A549 (cell line): ENCODE data around the gene SREBF1. TPM values are rescaled to one million over a fixed set of nuclear protein-coding genes. Genes with fewer than 3 reads are reported as not detected.

Experiments
- ATAC-seq, 2 experiments: fragments of 200-7000 bp in 1 of 2; fragments of >200 bp in 1 of 2; cut with Nextera tagmentation in 1 of 2; cut with Tn5 transposase in 1 of 2; 3 replicates each; pipeline versions ENCODE4 v1.8.0 to v1.9.1; 2018 to 2020; ENCODE audit warnings: mild to moderate bottlenecking in 1 of 2, moderate library complexity in 1 of 2
- CTCF ChIA-PET: fragments of 300-600 bp; sonication (Branson Sonifier 250); formaldehyde crosslinking; extraction: SDS; loops from one replicate; lab custom pipeline; 2021; ENCODE audit warnings: antibody characterized with exemption, inconsistent platforms; lab: Yijun Ruan, JAX
- POLR2A ChIA-PET: fragments of 350-600 bp; formaldehyde crosslinking; extraction: SDS; loops from one replicate; lab custom pipeline; 2021; ENCODE audit warnings: antibody characterized with exemption, inconsistent platforms; lab: Yijun Ruan, JAX
- DNase-seq, 2 experiments: peaks; one replicate each; pipeline versions ENCODE4 v3.0.0 to v3.0.0-alpha.2; 2011 to 2016; ENCODE audit warnings: low read depth in 1 of 2, low spot score in 1 of 2
- FAIRE-seq: peaks from 2 replicates; lab custom pipeline; 2011; peaks lifted over from hg19 to GRCh38; lab: Jason Lieb, UNC
- H3K27ac ChIP-seq, 2 experiments: fragments of >200 bp; sonication (Bioruptor Twin); formaldehyde crosslinking; 3 replicates each; pipeline ENCODE4 v1.5.1; 2016 to 2017
- H3K4me1 ChIP-seq: fragments of >200 bp; sonication (Bioruptor Twin); formaldehyde crosslinking; 3 replicates; pipeline ENCODE4 v1.6.1; 2016
- H3K4me2 ChIP-seq: fragments of >200 bp; sonication (Bioruptor Twin); formaldehyde crosslinking; 3 replicates; pipeline ENCODE4 v1.6.1; 2016
- H3K4me3 ChIP-seq: fragments of >200 bp; sonication (Bioruptor Twin); formaldehyde crosslinking; 3 replicates; pipeline ENCODE4 v1.5.1; 2016
- H3K9me3 ChIP-seq: fragments of >200 bp; sonication (Bioruptor Twin); formaldehyde crosslinking; 3 replicates; pipeline ENCODE4 v1.6.1; 2016
- BHLHE40 ChIP-seq: IDR thresholded peaks from 2 replicates; pipeline ENCODE4 v1.6.1; 2012; ENCODE audit warnings: low read depth, low read length, inconsistent platforms
- CBX2 ChIP-seq: fragments of 200-600 bp; sonication (generic); IDR thresholded peaks from 2 replicates; pipeline ENCODE4 v1.6.1; 2016; ENCODE audit warnings: low read depth, mild to moderate bottlenecking, borderline replicate concordance
- CHD2 ChIP-seq: fragments of 150-350 bp; IDR thresholded peaks from 2 replicates; pipeline ENCODE4 v1.6.1; 2014; ENCODE audit warnings: low read length; ENCODE audit not compliant: partially characterized antibody
- CHD4 ChIP-seq: fragments of 200-600 bp; sonication (generic); IDR thresholded peaks from 2 replicates; pipeline ENCODE4 v1.6.1; 2016; ENCODE audit warnings: antibody characterized with exemption, mild to moderate bottlenecking, borderline replicate concordance
- ELK1 ChIP-seq: fragments of 150-350 bp; IDR thresholded peaks from 2 replicates; pipeline ENCODE4 v1.6.1; 2014; ENCODE audit warnings: low read depth, mild to moderate bottlenecking, low read length
- FOXS1 ChIP-seq: fragments of 250-450 bp; sonication (Bioruptor Pico); IDR thresholded peaks from 2 replicates; pipeline ENCODE4 v1.5.0; 2020; ENCODE audit warnings: mild to moderate bottlenecking, moderate library complexity
- HDAC2 ChIP-seq: fragments of 200-600 bp; sonication (generic); IDR thresholded peaks from 2 replicates; pipeline ENCODE4 v1.6.1; 2016
- HOXA7 ChIP-seq: fragments of 250-450 bp; sonication (Bioruptor Pico); IDR thresholded peaks from 2 replicates; pipeline ENCODE4 v1.5.0; 2020; ENCODE audit warnings: mild to moderate bottlenecking, moderate library complexity
- HOXB13 ChIP-seq: fragments of 250-450 bp; sonication (Bioruptor Pico); IDR thresholded peaks from 2 replicates; pipeline ENCODE4 v1.5.0; 2020; ENCODE audit warnings: low read depth, mild to moderate bottlenecking, moderate library complexity
- HOXB5 ChIP-seq: fragments of 250-450 bp; sonication (Bioruptor Pico); IDR thresholded peaks from 2 replicates; pipeline ENCODE4 v1.5.0; 2020; ENCODE audit warnings: mild to moderate bottlenecking, moderate library complexity
- JUN ChIP-seq, 2 experiments: fragments of >200 bp; sonication (Bioruptor Twin); formaldehyde crosslinking; IDR thresholded peaks; 2 replicates in 1 of 2; 3 replicates in 1 of 2; pipeline ENCODE4 v1.6.1; 2016 to 2017
- JUNB ChIP-seq: fragments of >200 bp; sonication (Bioruptor Twin); formaldehyde crosslinking; IDR thresholded peaks from 2 replicates; pipeline ENCODE4 v1.6.1; 2016
- KDM5A ChIP-seq: fragments of 200-600 bp; sonication (generic); IDR thresholded peaks from 2 replicates; pipeline ENCODE4 v1.6.1; 2016; ENCODE audit warnings: antibody characterized with exemption, mild to moderate bottlenecking
- NPAS2 ChIP-seq: fragments of 250-450 bp; sonication (Bioruptor Pico); IDR thresholded peaks from 2 replicates; pipeline ENCODE4 v1.8.0; 2022; ENCODE audit warnings: mild to moderate bottlenecking, moderate library complexity, borderline replicate concordance
- PBX3 ChIP-seq: IDR thresholded peaks from 2 replicates; pipeline ENCODE4 v1.6.1; 2012
- PHF8 ChIP-seq: fragments of 200-600 bp; sonication (generic); IDR thresholded peaks from 2 replicates; pipeline ENCODE4 v1.6.1; 2016; ENCODE audit warnings: low read depth, mild to moderate bottlenecking, antibody characterized with exemption, moderate library complexity, borderline replicate concordance
- POLR2A ChIP-seq: IDR thresholded peaks from 2 replicates; pipeline ENCODE4 v1.6.1; 2012; ENCODE audit warnings: mild to moderate bottlenecking, low read length
- POLR2AphosphoS2 ChIP-seq: conservative IDR thresholded peaks from 2 replicates; pipeline ENCODE4 v1.6.1; 2012; ENCODE audit warnings: low read length, improper control_type of control experiment, inconsistent platforms
- RCOR1 ChIP-seq: fragments of 150-350 bp; IDR thresholded peaks from 2 replicates; pipeline ENCODE4 v1.6.1; 2014; ENCODE audit warnings: antibody characterized with exemption, low read length, low read depth
- RFX5 ChIP-seq: fragments of 450-650 bp; IDR thresholded peaks from 2 replicates; pipeline ENCODE4 v1.7.1; 2014; ENCODE audit warnings: antibody characterized with exemption, mild to moderate bottlenecking, moderate library complexity
- RNF2 ChIP-seq: fragments of 200-600 bp; sonication (generic); IDR thresholded peaks from 2 replicates; pipeline ENCODE4 v1.6.1; 2016; ENCODE audit warnings: low read depth, mild to moderate bottlenecking, antibody characterized with exemption, moderate library complexity, borderline replicate concordance
- TFCP2L1 ChIP-seq: fragments of 250-450 bp; sonication (Bioruptor Pico); IDR thresholded peaks from 2 replicates; pipeline ENCODE4 v1.5.0; 2021; ENCODE audit warnings: mild to moderate bottlenecking
- ZC3H11A ChIP-seq: fragments of 450-650 bp; IDR thresholded peaks from 2 replicates; pipeline ENCODE4 v1.6.1; 2014; ENCODE audit warnings: antibody characterized with exemption, mild to moderate bottlenecking
- ZFP36 ChIP-seq: fragments of 450-650 bp; IDR thresholded peaks from 2 replicates; pipeline ENCODE4 v1.6.1; 2014; ENCODE audit warnings: borderline replicate concordance; ENCODE audit not compliant: partially characterized antibody
- ZSCAN20 ChIP-seq: fragments of 250-450 bp; sonication (Bioruptor Pico); IDR thresholded peaks from 2 replicates; pipeline ENCODE4 v1.8.0; 2022; ENCODE audit warnings: mild to moderate bottlenecking, moderate library complexity
- WGBS: methylation state at CpG from one replicate; pipeline ENCODE4 v1.1.6; 2017; ENCODE audit errors: missing lambda C conversion rate; 5-methylcytosine and 5-hydroxymethylcytosine counted together
- polyA plus RNA-seq, 4 experiments: library from polyadenylated mRNA; depleted of rRNA in 3 of 4; stranded (reverse); fragments of >200 nt; fragmentation: RNase III in 1 of 4; extraction: RNeasy Plus Mini Kit Qiagen cat#74134 plus additional on column Dnase treatment in 1 of 4; gene quantifications; 2 replicates in 3 of 4; 3 replicates in 1 of 4; pipeline ENCODE4 v1.2.3, GENCODE V29; 2011 to 2017
- TF ChIP-seq, protein P1 (sequence below): fragments of >200 bp; sonication (Bioruptor Twin); formaldehyde crosslinking; IDR thresholded peaks from 3 replicates; pipeline ENCODE4 v1.5.1; 2016
- TF ChIP-seq, protein P2 (sequence below): fragments of >200 bp; sonication (Bioruptor Twin); formaldehyde crosslinking; IDR thresholded peaks from 3 replicates; pipeline ENCODE4 v1.6.1; 2016

Gene SREBF1
- polyA plus RNA-seq, 2 of the 4 experiments (the other 2 are of a cell fraction): 47.4 to 159 TPM

DNA sequence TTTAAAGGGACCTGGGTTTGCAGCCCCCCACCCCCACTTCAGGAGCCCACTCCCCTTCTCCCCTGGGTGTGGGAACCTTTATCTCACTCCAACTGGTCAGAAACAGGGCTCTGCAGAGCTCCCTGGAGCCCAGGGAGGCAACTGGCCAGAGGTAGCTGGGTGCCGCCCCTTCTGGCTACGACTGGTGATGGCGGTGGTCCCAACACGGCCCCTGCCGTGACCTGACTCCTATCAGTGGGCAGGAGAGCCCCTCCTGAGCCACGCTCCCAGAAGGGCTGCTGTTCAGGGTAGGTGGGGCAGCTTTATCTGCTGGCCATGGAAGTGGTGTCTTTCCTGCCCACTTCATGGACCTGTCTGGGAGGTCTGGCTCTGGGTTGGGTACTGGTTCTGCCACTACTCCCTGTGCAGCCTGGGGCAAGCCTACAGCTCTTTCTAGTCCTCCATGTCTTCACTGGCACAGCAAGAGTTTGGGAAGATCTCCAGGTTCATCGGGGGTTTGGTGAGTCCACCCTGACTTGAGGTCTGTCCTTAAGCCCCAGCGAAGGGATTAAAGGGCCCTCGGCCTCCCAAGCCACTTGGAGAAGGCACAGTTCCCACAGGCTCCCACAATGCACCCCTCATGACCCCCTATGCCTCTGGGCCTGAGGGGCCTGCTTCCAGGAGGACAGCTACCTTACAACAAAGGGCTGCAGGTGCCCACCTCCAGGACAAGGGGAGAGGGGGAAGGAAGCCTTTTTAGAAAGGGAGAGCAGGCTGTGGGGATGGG, 5.5 kb upstream of the SREBF1 start:
- H3K4me2 ChIP-seq: no peak overlapping the region; the same call in 2 of the 3 replicates
- peak overlapping the region; percentile 98 for H3K27ac ChIP-seq
- peaks cover 44% of the 10 kb centered on the region for H3K4me1 ChIP-seq
- 86% methylated on average over 9 of the region's 9 CpGs for WGBS
- H3K4me3 ChIP-seq: no peak overlapping the region
- ATAC-seq (no peak), DNase-seq (no peak), FAIRE-seq (no peak)
- H3K9me3 ChIP-seq: no peaks in the 10 kb centered on the region
- ChIA-PET POLR2A (interaction anchor here (0.7 to 1.5 kb wide), 3 partner anchors 9 to 58 kb away, joined by 4 read pairs; no protein-coding TSS in a partner anchor), CTCF (interaction anchor here (0.8 to 35.9 kb wide), 7 partner anchors 13 to 162 kb away, joined by 3 to 859 read pairs (median 6); partner anchors contain the start of gene RAI1)
- TF ChIP-seq POLR2A (no peak), PBX3 (no peak), HDAC2 (no peak), NPAS2 (no peak), KDM5A (no peak), CHD2 (no peak), JUN (IDR thresholded peaks at IDR 0.05) (no peak), ELK1 (no peak), JUNB (no peak), RCOR1 (no peak), HOXB13 (CRISPR knock-in tag) (no peak), ZSCAN20 (CRISPR knock-in tag) (no peak), BHLHE40 (no peak), POLR2AphosphoS2 (no peak), HOXB5 (CRISPR knock-in tag) (no peak), PHF8 (no peak)

DNA sequence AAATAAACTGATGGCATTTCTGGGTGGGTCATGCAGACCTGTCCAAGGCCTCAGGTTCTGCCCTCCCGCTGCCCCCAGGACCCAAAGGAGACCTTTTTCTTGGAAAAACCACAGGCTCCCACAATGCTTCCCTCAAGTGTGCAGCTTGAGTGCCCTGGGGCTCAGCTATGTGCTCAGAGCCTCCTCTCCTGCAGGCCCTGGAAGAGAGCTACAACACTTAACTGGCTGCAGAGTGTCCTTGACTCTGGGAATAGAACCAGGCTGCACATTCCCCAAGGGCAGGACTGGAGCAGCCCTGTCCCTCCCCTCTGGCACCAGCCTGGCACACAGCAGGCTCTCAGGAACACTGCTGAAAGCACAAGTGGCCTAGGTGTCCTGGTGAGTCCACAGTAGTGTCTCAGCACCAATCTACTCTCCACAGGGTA, 4.8 kb upstream of the SREBF1 start:
- CTCF ChIA-PET: interaction anchor here (0.8 to 35.9 kb wide), 6 partner anchors 14 to 161 kb away, joined by 3 to 859 read pairs (median 16); no protein-coding TSS in a partner anchor
- peaks cover 48% of the 10 kb centered on the region for H3K4me1 ChIP-seq
- peak overlapping the region; percentile 93 for H3K4me2 ChIP-seq
- 92% methylated on average over 1 of the region's 1 CpG for WGBS
- ATAC-seq: no peak
- TF ChIP-seq, protein P1, sequence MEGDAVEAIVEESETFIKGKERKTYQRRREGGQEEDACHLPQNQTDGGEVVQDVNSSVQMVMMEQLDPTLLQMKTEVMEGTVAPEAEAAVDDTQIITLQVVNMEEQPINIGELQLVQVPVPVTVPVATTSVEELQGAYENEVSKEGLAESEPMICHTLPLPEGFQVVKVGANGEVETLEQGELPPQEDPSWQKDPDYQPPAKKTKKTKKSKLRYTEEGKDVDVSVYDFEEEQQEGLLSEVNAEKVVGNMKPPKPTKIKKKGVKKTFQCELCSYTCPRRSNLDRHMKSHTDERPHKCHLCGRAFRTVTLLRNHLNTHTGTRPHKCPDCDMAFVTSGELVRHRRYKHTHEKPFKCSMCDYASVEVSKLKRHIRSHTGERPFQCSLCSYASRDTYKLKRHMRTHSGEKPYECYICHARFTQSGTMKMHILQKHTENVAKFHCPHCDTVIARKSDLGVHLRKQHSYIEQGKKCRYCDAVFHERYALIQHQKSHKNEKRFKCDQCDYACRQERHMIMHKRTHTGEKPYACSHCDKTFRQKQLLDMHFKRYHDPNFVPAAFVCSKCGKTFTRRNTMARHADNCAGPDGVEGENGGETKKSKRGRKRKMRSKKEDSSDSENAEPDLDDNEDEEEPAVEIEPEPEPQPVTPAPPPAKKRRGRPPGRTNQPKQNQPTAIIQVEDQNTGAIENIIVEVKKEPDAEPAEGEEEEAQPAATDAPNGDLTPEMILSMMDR: no peak
- TF ChIP-seq POLR2AphosphoS2 (no peak), PBX3 (no peak), ZFP36 (no peak), HOXA7 (no peak), FOXS1 (no peak), CBX2 (no peak), ZC3H11A (no peak), RNF2 (no peak), RFX5 (no peak), PHF8 (no peak), CHD4 (no peak), TFCP2L1 (no peak), ELK1 (no peak)
- TF ChIP-seq, protein P2, sequence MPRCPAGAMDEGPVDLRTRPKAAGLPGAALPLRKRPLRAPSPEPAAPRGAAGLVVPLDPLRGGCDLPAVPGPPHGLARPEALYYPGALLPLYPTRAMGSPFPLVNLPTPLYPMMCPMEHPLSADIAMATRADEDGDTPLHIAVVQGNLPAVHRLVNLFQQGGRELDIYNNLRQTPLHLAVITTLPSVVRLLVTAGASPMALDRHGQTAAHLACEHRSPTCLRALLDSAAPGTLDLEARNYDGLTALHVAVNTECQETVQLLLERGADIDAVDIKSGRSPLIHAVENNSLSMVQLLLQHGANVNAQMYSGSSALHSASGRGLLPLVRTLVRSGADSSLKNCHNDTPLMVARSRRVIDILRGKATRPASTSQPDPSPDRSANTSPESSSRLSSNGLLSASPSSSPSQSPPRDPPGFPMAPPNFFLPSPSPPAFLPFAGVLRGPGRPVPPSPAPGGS: no peak
- H3K27ac ChIP-seq: peak overlapping the region; percentile 98
- H3K9me3 ChIP-seq: no peaks in the 10 kb centered on the region
- DNase-seq: no peak
- FAIRE-seq: no peak
- POLR2A ChIA-PET: interaction anchor here (1.0 to 2.0 kb wide), 5 partner anchors 10 to 117 kb away, joined by 3 to 6 read pairs (median 4); no protein-coding TSS in a partner anchor
- no peak overlapping the region for H3K4me3 ChIP-seq
